GM13976 (cell line): Measurements from ENCODE around the gene CCND3.

Experiments
- DNase-seq: peaks from one replicate; pipeline ENCODE4 v3.0.0; 2012; ENCODE audit warnings: low spot score
- in situ Hi-C: fragments of 300-500 bp; cut with MboI; formaldehyde crosslinking; loops from one replicate; pipeline ENCODE4 v1.12.0; 2022; ENCODE audit warnings: low sequenced_read_pairs, mixed read lengths, inconsistent platforms; ENCODE audit not compliant: unreplicated experiment
- TF ChIP-seq, protein P1 (sequence below): IDR thresholded peaks from 2 replicates; pipeline ENCODE4 v1.5.1; 2012; ENCODE audit warnings: borderline replicate concordance, mild to moderate bottlenecking; ENCODE audit not compliant: insufficient read depth; ENCODE audit errors: extremely low read depth, missing control alignments, control extremely low read depth

Gene CCND3

DNA sequence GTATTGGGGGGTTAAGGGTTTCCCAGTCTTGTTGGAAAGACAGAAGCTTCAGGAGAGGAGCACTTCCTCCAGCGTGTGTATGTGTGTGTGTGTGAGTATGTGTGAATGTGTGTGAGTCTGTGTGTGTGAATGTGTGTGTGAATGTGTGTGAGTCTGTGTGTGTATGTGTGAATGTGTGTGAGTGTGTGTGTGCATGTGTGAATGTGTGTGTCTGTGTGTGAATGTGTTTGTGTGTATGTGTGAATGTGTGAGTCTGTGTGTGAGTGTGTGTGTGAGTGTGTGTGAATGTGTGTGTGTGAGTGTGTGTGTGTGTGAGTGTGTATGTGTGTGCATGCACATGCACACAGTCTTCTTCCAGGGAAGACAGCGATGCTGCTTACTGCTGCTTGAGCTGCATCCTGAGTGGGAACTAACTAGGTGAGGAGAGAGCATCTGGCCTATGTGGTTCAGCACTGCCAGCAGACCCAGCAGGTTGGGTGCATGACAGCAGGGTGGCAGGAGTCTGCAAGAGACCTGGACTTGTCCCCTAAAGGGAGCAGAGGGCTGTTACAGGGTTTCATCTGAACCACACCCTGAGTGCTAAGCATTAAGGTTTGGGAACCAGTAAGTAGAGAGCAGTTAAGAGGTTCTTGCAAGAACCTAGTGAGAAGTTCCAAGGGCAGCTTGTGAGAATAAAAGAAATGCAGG lies 22.7 kb upstream of the CCND3 start:
- DNase-seq: no peak
- in situ Hi-C loops: no loop called here

DNA sequence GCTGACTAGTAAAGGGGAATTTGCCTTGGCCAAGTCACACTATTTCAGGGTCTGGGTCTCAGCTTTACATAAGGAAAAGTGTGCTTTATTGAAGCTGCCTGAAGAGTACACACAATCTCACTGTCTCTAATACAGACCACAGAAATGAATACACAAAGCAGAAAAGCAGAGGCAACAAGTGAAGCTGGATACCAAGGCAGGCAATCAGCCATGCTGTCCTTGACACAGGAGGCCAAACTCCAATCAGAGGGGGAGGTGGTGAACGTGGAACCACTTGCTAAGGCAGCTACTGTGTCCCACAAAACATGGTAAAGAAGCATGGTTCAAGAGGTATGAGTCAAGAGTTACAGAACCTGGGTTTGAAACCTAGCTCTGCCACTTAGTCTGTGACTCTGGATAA lies 21.8 kb upstream of the CCND3 start:
- TF ChIP-seq, protein P1, sequence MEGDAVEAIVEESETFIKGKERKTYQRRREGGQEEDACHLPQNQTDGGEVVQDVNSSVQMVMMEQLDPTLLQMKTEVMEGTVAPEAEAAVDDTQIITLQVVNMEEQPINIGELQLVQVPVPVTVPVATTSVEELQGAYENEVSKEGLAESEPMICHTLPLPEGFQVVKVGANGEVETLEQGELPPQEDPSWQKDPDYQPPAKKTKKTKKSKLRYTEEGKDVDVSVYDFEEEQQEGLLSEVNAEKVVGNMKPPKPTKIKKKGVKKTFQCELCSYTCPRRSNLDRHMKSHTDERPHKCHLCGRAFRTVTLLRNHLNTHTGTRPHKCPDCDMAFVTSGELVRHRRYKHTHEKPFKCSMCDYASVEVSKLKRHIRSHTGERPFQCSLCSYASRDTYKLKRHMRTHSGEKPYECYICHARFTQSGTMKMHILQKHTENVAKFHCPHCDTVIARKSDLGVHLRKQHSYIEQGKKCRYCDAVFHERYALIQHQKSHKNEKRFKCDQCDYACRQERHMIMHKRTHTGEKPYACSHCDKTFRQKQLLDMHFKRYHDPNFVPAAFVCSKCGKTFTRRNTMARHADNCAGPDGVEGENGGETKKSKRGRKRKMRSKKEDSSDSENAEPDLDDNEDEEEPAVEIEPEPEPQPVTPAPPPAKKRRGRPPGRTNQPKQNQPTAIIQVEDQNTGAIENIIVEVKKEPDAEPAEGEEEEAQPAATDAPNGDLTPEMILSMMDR: no peak
- in situ Hi-C loops: no loop called here
- DNase-seq: no peak

More for the DNA sequence above, 22.7 kb upstream of the CCND3 start:
- TF ChIP-seq, protein P1: no peak

DNA sequence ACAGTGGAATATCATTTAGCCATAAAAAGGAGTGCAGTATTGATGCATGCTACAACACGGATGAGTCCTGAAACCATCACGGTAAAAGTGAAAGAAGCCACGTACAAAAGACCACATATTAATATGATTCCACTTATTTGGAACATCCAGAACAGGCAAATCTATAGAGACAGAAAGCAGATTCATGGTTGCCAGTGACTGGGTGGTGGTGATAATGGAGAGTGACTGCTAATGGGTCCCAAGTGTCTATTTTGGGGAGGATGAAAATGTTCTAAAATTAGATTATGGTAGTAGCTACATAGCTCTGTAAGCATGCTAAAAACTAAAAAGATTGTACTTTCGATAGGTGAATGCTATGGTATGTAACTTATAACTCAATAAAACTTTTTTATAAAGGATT lies 18.4 kb upstream of the CCND3 start:
- no peak for DNase-seq
- in situ Hi-C loops: no loop called here
- TF ChIP-seq, protein P1: no peak

DNA sequence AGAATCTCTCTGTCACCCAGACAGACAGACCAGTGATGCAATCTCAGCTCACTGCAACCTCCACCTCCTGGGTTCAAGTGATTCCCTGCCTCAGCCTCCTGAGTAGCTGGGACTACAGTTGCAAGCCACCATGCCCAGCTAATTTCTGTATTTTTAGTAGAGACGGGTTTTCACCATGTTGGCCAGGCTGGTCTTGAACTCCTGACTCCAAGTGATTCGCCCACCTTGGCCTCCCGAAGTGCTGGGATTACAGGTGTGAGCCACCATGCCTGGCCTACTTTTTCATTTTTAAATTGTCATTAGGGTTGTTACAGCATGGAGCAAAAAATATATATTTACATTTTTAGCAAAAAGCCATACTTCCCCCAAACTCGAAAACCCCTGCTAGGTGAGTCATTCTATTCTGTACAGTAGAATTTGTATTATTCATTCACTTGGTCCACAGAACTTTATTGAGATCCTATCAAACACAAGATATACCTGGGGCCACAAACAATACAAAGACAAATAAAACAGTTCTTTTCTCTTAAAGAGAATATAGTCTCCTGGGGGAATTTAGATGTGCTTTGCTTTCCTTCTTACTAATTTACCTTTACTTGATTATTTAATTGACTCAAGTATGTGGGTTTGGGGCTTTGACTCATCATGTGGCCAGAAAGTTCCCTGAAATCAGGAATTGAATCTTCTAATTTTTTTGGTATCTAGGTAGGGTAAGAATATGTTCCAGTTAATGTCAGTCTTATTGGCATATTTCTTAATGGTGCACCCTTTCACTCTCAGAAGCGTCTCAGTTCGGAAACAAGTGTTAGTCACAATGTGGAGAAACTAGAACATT lies 16.6 kb upstream of the CCND3 start:
- no peak for DNase-seq
- TF ChIP-seq, protein P1: no peak
- in situ Hi-C loops: no loop called here

DNA sequence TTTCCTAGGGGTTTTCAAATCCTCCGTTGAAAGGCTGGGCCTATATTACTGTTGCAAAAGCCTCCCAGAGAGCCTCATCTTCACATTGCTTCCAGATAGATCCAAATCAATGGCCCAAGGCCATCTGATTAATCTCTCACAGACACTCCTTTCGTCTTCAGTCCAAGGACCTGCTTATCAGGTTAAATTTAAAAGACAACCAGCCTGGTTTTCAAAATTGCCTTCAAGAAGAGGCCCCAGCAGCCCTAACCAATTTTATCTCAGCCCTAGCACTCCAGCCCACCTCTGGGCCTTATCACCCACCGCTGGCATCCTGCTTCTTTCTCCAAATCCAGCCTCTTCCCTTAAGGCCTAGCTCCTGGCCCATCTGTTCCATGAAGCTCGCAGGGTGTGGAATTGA lies 15.5 kb upstream of the CCND3 start:
- in situ Hi-C loops: no loop called here
- TF ChIP-seq, protein P1: no peak
- DNase-seq: no peak

DNA sequence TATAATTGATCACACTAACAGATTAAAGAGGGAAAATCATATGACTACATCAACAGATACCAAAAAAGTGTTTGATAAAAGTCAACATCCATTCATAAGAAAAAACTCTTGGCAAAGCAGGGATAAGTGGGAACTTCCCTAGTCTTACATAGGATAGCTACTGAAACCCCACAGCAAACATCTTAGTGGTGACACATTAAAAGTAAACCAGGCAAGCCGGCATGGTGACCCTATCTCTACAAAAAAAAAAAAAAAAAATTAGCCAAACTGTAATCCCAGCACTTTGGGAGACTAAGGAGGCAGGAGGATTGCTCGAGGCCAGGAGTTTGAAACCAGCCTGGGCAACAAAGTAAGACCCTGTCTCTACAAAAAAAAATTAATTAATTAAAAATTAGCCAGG lies 13.8 kb upstream of the CCND3 start:
- DNase-seq: no peak
- in situ Hi-C loops: no loop called here
- TF ChIP-seq, protein P1: no peak
